Type B pancreatic cell (in vitro differentiated cells): Measurements from ENCODE around the gene KDM4F. TPM values are rescaled to one million over a fixed set of nuclear protein-coding genes. Genes with fewer than 3 reads are reported as not detected.

Experiments
- DNase-seq: peaks from one replicate; pipeline ENCODE4 v3.0.0; 2021; ENCODE audit warnings: mixed read lengths; ENCODE audit not compliant: unreplicated experiment; ENCODE audit errors: extremely low spot score
- H3K27ac Mint-ChIP-seq: 2 replicates; pipeline ENCODE4 v1.8.0; 2021; ENCODE audit warnings: mild to moderate bottlenecking, mixed read lengths
- H3K27me3 Mint-ChIP-seq: 2 replicates; pipeline ENCODE4 v1.8.0; 2021; ENCODE audit warnings: mixed read lengths
- H3K36me3 Mint-ChIP-seq: 2 replicates; pipeline ENCODE4 v1.8.0; 2021; ENCODE audit warnings: mixed read lengths
- H3K4me1 Mint-ChIP-seq: one replicate; pipeline ENCODE4 v1.8.0; 2021; ENCODE audit warnings: mixed read lengths; ENCODE audit not compliant: unreplicated experiment
- H3K4me3 Mint-ChIP-seq: 2 replicates; pipeline ENCODE4 v1.8.0; 2021; ENCODE audit warnings: mild to moderate bottlenecking, mixed read lengths
- H3K9me3 Mint-ChIP-seq: 2 replicates; pipeline ENCODE4 v1.8.0; 2021; ENCODE audit warnings: mixed read lengths
- total RNA-seq: library from RNA; stranded (reverse); gene quantifications from 2 replicates; pipeline ENCODE4 v1.2.1, GENCODE V29; 2021; ENCODE audit warnings: low replicate concordance
- TF ChIP-seq, protein P1 (sequence below): fragments of 200-600 bp; sonication (generic); conservative IDR thresholded peaks from 2 replicates; pipeline ENCODE4 v1.5.0; 2021; ENCODE audit warnings: antibody characterized with exemption, mild to moderate bottlenecking

KDM4F gene
- total RNA-seq, 1 donor from 2014 or later: not detected

DNA sequence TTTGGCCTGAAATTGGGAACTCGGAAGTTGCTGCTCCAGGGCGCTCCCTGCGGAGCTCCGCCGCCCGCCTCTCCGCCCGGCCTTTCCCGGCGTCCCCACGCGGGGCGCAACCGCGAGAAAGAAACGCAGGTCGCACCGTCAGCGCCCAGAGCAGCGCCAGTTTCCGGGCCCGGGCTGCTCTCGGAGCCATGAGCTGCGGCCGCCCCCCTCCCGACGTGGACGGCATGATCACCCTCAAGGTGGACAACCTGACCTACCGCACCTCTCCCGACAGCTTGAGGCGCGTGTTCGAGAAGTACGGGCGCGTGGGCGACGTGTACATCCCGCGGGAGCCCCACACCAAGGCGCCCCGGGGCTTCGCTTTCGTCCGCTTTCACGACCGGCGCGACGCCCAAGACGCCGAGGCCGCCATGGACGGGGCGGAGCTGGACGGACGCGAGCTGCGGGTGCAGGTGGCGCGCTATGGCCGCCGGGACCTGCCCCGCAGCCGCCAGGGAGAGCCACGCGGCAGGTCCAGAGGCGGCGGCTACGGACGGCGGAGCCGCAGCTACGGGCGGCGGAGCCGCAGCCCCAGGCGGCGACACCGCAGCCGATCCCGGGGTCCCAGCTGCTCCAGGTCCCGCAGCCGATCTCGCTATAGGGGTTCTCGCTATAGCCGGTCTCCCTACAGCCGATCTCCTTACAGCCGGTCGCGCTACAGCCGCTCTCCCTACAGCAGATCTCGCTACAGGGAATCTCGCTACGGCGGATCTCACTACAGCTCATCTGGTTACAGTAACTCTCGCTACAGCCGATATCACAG, 18.0 kb downstream of the KDM4F start:
- H3K27me3 Mint-ChIP-seq: no peaks in the 10 kb centered on the region
- TF ChIP-seq, protein P1, sequence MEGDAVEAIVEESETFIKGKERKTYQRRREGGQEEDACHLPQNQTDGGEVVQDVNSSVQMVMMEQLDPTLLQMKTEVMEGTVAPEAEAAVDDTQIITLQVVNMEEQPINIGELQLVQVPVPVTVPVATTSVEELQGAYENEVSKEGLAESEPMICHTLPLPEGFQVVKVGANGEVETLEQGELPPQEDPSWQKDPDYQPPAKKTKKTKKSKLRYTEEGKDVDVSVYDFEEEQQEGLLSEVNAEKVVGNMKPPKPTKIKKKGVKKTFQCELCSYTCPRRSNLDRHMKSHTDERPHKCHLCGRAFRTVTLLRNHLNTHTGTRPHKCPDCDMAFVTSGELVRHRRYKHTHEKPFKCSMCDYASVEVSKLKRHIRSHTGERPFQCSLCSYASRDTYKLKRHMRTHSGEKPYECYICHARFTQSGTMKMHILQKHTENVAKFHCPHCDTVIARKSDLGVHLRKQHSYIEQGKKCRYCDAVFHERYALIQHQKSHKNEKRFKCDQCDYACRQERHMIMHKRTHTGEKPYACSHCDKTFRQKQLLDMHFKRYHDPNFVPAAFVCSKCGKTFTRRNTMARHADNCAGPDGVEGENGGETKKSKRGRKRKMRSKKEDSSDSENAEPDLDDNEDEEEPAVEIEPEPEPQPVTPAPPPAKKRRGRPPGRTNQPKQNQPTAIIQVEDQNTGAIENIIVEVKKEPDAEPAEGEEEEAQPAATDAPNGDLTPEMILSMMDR: peak; percentile 72
- H3K4me1 Mint-ChIP-seq: peaks cover 15% of the 10 kb centered on the region
- peaks cover 14% of the 10 kb centered on the region for H3K36me3 Mint-ChIP-seq
- peak overlapping the region; percentile 99 for H3K4me3 Mint-ChIP-seq
- peak; percentile 87 for DNase-seq
- peak overlapping the region; percentile 99 for H3K27ac Mint-ChIP-seq
- no peaks in the 10 kb centered on the region for H3K9me3 Mint-ChIP-seq

DNA sequence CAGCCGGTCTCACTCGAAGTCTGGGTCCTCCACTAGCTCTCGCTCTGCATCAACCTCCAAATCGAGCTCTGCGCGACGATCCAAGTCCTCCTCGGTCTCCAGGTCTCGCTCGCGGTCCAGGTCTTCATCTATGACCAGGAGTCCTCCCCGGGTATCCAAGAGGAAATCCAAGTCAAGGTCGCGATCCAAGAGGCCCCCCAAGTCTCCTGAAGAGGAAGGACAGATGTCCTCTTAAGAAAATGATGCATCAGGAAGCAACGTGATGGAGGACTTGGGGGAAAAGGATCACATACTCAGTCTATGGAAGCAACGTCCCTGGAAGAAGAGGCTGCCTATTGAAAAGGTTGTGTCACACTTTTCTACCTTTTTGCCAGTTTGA, 18.6 kb downstream of the KDM4F start:
- Mint-ChIP-seq H3K27ac (peak overlapping the region; percentile 99), H3K9me3 (no peaks in the 10 kb centered on the region), H3K36me3 (peaks cover 14% of the 10 kb centered on the region), H3K4me3 (peak overlapping the region; percentile 99), H3K27me3 (no peaks in the 10 kb centered on the region), H3K4me1 (peaks cover 15% of the 10 kb centered on the region)
- no peak for DNase-seq
- TF ChIP-seq, protein P1: no peak

DNA sequence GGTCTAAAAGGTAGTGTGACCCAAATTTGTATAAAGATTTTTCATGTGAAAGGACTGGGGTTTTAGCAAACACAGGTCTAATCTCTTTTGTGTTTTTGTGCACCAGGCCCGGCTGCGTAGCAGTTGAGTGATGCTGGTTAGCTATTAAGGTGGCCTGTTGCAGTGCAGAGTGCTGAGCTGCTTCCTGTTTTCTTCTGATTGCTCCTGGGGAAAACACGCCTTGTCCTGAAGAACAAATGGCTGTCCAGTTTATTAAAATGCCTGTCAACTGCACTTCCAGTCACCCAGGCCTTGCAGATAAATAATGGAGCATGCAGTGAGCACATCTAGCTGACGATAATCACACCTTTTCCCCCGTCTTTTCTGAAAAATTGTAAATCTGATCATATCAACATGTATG, 19.3 kb downstream of the KDM4F start:
- H3K4me1 Mint-ChIP-seq: peaks cover 15% of the 10 kb centered on the region
- H3K9me3 Mint-ChIP-seq: no peaks in the 10 kb centered on the region
- H3K36me3 Mint-ChIP-seq: peaks cover 14% of the 10 kb centered on the region
- H3K4me3 Mint-ChIP-seq: peak overlapping the region; percentile 99
- peak overlapping the region; percentile 99 for H3K27ac Mint-ChIP-seq
- H3K27me3 Mint-ChIP-seq: no peaks in the 10 kb centered on the region
- DNase-seq: no peak
- TF ChIP-seq, protein P1: no peak

DNA sequence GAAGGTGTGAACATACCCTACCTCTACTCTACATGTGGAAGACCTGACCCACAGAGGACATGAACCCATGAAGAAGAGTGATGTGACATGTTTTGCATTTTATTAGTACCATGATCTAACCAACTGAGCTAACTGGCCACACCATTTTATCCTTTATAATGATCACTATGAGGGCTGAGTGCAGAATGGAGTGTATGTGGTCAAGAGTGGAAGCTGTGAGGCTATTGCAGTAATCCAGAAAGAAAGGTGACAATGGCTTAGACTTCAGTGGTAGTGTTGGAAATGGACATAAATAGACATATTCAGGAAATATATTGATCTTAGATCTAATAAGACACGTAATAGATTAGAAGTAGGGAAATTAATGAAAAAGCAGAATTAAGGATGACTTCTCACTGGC, 21.2 kb downstream of the KDM4F start:
- peaks cover 14% of the 10 kb centered on the region for H3K36me3 Mint-ChIP-seq
- H3K4me3 Mint-ChIP-seq: peak overlapping the region; percentile 10

DNA sequence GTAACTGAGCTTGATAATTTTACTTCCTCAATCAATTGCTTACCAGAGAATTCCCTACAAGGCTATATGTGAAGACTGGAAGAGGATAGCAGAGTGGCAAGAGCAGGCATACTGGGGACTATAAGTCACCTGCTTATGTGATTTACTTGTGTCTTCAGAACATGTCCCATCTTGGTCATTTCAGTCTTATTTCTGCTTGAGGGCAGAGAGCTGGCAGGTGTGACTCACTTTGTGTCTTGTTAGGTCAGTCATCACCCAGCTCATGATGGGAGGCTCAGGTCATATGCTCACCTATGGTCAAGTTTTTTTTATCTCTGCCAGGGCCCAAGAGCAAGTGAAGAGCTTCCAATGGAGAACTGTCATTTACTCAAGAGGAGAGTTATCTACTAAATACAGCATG, 23.7 kb downstream of the KDM4F start:
- no peak overlapping the region for H3K4me3 Mint-ChIP-seq
- no peak for DNase-seq
- H3K9me3 Mint-ChIP-seq: no peaks in the 10 kb centered on the region
- no peaks in the 10 kb centered on the region for H3K27me3 Mint-ChIP-seq
- TF ChIP-seq, protein P1: no peak
- peak overlapping the region; percentile 17 for H3K27ac Mint-ChIP-seq
- H3K36me3 Mint-ChIP-seq: peaks cover 14% of the 10 kb centered on the region
- H3K4me1 Mint-ChIP-seq: peaks cover 17% of the 10 kb centered on the region

More for the DNA sequence above, 21.2 kb downstream of the KDM4F start:
- TF ChIP-seq, protein P1: no peak
- Mint-ChIP-seq H3K27me3 (no peaks in the 10 kb centered on the region), H3K9me3 (no peaks in the 10 kb centered on the region), H3K4me1 (peaks cover 15% of the 10 kb centered on the region), H3K27ac (peak overlapping the region; percentile 15)
- no peak for DNase-seq
